NOMO-1 (cell line): Measurements from ENCODE around the gene MTMR8.
A peak's percentile ranks its signal among the peaks of the same experiment; 100 is the strongest.
"Not testable (repeated sequence)": the region's sequence is repeated elsewhere in the genome, so short reads cannot be mapped to it uniquely, and the experiment has no call there.

Experiments
- DNase-seq, 2 experiments: peaks; one replicate each; lab custom pipeline; 2025; ENCODE audit not compliant: unreplicated experiment in 2 of 2; lab: John Stamatoyannopoulos, UW

MTMR8 gene

DNA sequence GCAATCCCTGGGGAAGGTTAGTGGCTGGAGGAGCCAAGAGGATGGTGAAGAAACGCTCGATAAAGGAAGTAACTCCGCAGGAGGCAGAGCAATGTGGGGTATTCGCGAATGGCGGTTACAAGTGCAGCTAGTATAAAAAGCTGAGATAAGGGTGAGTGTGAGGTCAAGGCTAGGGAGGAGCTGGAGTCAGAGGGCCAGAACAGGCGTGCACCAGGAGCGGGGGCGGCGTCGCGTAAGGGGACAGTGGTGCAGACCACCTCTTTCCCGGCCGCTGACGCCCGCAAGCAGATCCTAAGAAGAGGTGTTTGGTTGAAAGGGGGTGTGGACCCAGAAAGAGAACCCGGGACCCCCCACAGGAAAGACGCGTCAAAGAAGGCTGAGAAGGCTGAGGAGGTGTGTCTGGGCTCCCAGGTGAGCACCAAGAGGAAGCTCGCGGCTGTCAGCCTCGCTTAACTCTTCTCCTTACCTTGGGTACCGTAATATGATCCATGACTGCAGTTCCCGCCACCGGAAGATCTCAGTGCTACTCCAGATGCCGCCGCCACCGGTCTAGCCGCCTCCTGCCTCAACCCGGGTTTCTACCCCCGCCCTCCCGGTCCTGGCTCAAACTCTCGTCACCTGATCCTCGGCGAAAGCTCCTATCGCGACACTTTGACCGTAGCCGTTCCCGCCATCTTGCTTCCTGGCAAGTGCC lies at the start of gene MTMR8:
MTMR8 (minus strand) TSS at position 579 of the 694 bp plus-strand sequence; CDS start at position 490, 89 bp downstream.
- peak; percentile 44 to 72 for DNase-seq

DNA sequence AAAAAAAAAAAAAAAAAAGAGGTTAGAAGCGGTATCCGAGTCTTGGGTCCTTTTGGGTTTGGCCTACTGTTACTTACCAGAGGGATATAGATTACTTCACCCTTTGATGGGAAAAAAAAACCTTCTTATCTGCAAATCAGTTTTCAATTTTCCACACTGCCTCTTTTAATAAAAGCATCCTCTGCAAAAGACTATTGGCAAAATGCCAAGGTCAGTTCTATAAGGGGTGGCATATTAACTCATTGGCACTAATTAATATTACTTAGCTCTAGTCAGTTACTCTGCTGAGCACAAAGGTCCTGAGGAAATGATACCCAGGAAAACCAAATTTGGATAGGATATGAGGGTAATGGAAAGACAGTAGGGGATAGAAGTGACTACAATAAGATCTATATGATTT lies 44.3 kb upstream of the MTMR8 start:
- no peak for DNase-seq

DNA sequence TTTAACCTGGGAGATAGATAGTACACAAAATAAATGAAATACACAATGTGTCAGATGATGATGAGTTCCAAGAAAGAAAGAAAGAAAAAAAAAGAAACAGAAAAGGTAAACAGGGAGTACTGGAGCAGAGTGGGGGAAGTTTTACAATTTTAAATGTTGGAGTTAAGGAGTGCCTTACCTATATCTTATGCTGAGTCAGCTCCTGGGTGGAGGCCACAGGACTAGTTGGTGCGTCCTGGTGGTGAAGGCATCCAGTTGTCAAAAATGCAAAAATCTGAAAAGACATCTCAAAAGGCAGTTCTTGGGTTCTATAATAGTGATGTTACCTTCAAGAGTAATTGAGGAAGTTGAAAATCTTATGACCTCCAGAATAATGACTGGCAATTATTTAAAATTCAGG lies 42.4 kb upstream of the MTMR8 start:
- peak in 1 of 2 experiments; percentile 40 for DNase-seq

GRCh38 chrX:64437218-64437617 lies 42.0 kb upstream of the MTMR8 start:
- peak; percentile 35 to 52 for DNase-seq

- DNase-seq = no peak
Measured at GRCh38 chrX:64428371-64428770, 33.1 kb upstream of the MTMR8 start.

GRCh38 chrX:64427787-64428186 lies 32.5 kb upstream of the MTMR8 start:
- DNase-seq = no peak

DNA sequence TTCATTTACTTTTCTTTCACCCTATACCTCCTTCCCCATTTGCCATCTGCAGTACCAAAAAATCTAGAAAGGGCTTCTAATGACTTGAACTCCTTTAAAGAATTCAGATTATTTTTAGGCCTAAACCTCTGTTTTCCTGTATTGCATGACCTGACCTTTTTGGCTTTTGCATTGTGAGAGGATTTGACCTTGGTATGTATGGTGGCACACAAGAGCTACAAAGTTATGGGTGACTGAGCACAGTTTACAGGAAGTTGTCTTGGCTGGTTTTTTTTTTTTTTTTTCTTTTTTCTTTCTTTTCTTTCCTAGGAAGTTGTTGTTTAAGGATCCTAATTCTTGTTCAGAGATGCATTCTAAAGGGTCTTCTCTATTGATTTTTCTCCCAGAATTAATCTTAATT lies 32.0 kb upstream of the MTMR8 start:
- DNase-seq = no peak

- DNase-seq = not testable (repeated sequence)
Measured at GRCh38 chrX:64409730-64410129, 14.5 kb upstream of the MTMR8 start.

DNA sequence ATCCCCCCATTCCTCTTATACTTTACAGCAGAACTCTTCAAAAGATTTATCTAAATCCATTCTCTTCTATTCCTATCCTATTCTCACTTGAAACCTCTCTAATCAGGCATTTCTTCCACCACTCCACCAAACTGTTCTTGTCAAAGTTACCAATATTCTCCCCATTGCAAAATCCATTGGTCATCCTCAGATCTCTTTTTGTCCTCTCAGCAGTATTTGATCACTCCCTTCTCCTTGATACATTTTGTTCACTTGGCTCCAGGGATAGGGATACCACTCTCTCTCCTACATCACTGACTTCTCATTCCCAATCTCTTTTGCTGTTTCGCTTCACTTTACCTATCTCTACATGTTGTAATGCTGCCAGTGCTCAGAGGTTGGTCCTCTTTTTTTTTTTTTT lies 2.8 kb upstream of the MTMR8 start:
- no peak for DNase-seq

- no peak for DNase-seq
Measured at GRCh38 chrX:64395568-64395929, 297 bp upstream of the MTMR8 start.

DNA sequence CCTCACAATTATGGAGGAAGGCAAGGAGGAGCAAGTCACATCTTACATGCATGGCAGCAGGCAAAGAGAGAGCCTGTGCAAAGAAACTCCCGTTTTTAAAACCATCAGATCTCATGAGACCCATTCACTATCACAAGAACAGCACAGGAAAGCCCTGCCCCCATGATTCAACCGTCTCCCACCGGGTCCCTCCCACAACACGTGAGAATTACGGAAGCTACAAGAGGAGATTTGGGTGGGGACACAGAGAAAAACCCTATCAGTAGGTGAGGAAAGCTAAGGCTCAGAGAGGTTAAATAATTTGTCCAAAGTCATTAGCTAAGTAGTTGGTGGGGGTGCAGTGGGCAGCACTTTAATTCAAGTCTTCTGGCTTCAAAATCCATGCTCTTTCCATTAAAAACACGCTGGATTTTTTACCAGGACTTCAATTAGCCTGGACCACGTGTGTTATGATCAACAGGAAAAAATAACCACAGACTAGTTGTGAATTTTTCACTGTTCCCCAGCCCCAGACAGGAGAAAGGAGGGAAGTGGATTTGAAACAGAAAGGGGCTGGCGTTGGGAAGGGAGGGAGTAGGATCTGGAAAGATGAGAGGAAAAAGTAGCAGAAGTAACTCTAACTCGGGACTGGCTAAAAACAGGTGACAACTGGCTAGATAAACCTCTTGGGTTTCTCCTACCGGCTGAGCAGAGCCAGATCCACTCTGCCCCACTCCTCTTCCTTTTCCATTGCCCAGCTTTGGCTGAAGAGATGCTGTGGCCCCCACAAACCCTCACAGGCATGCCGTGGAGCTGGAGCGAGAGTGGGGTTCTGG lies 986 bp downstream of the MTMR8 start:
- DNase-seq = no peak

DNA sequence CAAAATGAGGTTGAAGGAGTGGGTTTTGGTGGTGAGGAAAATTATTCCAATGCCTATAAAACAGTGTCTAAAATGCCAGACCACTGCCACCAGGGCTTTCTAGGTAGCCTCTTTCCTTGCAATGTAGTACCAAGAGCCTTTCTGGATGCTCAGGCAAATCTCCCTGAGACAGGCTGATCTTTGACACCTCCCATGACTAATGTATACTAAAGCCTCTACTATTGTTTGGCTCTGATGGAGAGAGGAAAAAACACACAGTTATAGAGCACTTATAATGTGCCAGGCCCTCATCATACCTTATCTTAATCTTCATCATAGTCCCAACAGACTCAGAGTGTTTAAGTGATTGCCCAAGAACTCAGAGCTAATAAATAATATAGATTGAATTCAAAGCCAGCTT lies 5.8 kb downstream of the MTMR8 start:
- DNase-seq = no peak

DNA sequence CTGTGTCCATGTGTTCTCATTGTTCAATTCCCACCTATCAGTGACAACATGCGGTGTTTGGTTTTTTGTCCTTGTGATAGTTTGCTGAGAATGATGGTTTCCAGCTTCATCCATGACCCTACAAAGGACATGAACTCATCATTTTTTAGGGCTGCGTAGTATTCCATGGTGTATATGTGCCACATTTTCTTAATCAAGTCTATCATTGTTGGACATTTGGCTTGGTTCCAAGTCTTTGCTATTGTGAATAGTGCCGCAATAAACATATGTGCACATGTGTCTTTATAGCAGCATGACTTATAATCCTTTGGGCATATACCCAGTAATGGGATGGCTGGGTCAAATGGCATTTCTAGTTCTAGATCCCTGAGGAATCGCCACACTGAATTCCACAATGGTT lies 14.5 kb downstream of the MTMR8 start:
- not testable (repeated sequence) for DNase-seq

DNA sequence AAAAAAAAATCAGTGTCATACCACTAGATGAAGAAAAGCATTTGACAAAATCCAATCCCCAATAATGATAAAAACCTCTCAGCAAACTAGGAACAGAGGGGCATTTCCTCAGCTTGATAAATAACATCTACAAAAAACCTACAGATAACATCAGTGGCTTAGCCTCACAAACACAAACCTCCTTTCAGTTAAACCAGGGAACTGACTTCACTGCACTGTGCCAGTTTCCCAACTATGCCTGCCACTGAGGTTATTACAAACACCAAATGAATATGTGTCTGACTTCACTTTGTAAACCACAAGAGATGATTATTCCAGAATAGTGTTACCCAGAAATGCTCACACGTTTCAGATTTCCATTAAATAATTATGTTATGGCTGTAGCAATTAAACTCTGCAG lies 15.3 kb downstream of the MTMR8 start:
- DNase-seq = no peak

DNA sequence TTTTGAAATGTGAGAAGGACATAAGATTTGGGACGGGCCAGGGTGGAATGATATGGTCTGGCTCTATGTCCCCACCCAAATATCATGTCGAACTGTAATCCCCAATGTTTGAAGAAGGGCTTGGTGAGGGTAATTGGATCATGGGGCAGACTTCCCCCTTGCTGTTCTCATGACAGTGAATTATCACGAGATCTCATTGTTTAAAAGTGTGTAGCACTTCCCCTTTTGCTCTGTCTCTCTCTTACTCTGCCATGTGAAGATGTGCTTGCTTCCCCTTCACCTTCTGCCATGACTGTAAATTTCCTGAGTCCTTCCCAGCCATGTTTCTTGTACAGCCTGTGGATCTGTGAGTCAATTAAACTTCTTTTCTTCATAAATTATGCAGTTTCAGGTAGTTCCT lies 17.5 kb downstream of the MTMR8 start:
- no peak for DNase-seq

GRCh38 chrX:64352081-64352480 lies 43.2 kb downstream of the MTMR8 start:
- no peak for DNase-seq

GRCh38 chrX:64350521-64350920 lies 44.7 kb downstream of the MTMR8 start:
- no peak for DNase-seq

- DNase-seq = no peak
Measured at GRCh38 chrX:64350047-64350446, 45.2 kb downstream of the MTMR8 start.

GRCh38 chrX:64342811-64343210 lies 52.4 kb downstream of the MTMR8 start:
- DNase-seq = no peak

DNA sequence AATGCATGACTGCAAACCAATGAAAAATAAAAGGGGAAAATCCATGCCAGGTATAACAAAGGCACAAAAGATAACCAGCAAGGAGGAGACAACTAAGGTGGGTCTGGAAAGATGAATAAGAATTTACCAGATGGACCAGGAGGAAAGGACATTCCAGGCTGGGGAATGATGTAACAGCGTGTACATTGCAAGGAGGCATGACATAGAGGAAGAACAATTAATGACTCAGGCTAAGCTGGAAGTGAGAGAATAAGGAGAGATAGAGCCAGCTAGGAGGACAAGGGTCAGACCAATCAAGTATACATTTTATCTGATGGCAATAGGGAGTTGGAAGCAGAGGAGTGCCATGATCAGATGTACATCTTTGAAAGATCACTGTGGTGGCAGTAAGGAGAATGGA lies 57.0 kb downstream of the MTMR8 start:
- no peak for DNase-seq

- no peak for DNase-seq
Measured at GRCh38 chrX:64334467-64334866, 60.8 kb downstream of the MTMR8 start.

- DNase-seq = no peak
Measured at GRCh38 chrX:64330284-64330683, 65.0 kb downstream of the MTMR8 start.
